HG03575 (cell line): ENCODE results near the gene KRTAP5-8.
"Not testable (repeated sequence)": the region's sequence is repeated elsewhere in the genome, so short reads cannot be mapped to it uniquely, and the experiment has no call there.

Experiments
- ATAC-seq: cut with Tn5 transposase; IDR thresholded peaks from one replicate; pipeline ENCODE4 v1.9.1; 2021; ENCODE audit not compliant: unreplicated experiment, insufficient number of reproducible peaks, low FRiP score; ENCODE audit errors: extremely low read depth

KRTAP5-8 gene

DNA sequence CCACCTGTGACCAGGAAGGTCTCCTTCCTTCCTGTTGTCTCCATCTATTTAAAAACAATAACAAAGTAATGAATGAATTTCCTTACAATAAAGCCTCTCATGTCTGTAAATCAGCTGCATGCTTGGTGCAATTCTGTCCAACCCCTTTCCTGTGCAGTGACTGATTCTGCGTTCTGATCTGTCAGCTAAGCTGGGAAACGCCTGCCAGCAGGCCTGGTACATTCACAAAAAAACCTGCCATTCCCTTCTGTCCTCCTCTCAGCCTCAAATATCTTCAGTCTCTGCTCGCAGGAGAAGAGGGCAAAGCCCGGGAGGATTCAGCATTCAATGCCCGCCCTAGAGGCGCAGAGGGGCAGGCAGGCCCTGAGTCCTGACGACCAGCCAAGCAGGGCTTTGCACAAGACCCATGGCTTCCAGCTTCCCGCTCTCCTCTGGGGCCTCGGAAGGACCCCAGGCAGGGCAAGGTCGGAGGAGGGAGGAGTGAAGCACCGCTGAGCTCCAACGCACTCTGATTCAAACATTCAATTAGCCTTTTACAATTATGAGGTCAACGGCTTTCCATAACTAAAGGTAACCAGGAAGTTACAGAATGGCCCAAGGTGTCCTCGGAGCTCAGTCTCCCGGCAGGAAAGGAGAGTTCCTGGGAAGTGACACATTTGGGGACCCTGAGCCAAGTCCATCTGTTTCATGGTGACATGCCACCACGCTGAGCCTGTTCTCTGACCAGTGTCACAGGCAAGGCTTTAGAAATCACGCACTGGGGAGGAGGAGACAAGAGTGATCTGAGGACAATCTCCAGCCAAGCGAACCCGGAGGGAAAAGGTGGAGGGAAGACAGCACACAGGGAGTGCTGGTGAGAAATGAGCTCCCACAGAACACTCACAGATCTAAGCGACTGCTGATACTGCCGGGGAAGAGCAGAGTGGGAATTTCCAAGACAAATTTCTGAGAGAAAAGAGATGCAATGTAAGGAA lies 29.1 kb downstream of the KRTAP5-8 start:
- ATAC-seq = not testable (repeated sequence)

DNA sequence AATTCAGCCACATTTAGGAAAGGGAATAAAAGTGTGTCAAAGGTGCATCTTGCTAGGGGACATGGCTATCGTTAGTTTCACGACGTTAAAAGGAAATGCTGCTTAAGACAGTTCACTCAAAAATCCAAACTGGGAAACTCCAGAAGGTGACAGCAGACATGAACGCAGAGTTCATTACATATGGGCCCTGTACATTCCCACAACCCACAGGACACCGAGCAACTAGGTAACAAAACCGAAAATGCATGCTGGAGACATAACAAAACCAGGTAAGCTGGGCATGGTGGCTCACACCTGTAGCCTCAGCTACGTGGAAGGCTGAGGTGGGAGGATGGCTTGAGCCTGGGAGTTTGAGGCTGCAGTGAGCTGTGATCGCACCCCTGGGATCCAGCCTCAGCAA lies 29.8 kb downstream of the KRTAP5-8 start:
- ATAC-seq = not testable (repeated sequence)

DNA sequence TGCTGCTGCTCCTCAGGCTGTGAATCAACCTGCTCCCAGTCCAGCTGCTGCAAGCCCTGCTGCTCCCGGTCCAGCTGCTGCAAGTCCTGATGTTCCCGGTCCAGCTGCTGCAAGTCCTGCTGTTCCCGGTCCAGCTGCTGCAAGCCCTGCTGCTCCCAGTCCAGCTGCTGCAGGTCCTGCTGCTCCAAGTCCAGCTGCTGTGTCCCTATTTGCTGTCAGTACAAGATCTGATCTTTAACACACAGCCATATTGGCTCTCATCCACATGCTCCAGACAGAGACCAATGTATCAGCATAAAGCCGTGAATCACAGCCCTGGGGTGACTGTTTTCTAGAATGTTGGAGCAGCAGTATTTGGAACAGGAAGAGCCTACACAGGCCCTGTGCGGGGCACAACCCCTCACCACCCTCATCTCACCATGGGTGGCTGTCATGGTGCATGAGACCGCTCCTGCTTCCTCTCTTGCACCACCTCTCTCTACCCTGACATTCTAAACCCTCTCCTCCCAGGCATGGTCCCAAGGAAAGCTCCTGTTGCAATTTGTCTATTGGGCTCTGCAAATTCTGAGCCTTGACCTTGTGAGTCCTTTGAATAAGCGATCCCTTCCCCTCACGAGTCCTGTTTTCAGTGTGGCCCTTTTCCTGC lies 31.0 kb downstream of the KRTAP5-8 start:
- ATAC-seq = no peak

DNA sequence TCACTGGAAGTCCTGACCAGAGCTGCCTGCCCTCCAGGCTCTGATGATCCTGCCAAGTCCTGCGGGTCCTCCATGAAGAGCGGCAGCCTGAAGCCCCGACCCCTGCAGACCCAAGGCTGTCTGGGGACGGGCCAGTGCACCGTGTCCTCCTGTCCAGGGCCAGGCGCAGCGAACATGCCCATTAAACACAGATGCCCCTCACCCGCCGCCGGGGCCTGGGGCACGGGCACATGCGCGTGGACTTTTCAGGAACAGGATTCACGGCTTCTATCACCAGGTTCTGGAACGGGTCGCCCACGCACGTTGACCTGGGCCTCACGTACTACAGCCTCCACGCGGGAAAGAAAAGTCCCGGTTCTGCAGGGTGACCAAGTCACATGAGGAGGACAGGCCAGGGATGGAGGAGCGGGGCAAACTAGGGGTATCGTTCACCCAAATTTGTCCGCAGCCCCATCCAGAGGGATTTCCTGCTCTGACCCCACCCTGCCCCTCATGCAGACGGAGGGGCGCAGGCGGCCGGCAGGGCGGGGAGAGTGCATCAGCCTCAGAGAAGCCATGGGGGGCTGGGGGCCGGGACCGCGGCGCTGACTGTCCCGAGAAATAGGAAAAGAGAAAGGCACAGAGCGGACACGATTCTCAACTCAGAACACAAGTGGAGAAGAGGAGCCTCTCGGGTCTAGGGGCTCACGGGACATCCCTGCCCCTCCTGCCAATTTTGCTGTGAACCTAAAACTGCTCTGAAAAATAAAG lies 33.5 kb downstream of the KRTAP5-8 start:
- ATAC-seq = not testable (repeated sequence)

DNA sequence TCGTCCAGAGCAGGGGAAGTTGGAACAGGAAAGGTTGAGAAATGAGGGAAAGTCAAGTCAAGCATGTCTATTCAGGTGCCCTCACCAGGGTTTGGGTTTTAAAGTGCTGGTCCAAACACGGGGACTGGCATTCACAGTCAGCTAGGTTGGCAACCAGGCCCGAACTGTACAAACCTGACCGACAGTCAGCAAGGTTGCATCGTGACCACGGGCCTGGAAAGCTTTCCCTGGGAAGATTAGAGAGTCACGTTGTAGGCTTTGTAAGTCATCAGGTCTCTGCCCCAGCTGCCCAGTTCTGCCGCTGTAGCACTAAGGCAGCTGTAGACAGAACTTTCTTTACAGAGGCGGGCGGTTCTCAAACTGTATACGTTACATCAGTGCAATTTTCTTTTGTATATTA lies 35.0 kb downstream of the KRTAP5-8 start:
- no peak for ATAC-seq

DNA sequence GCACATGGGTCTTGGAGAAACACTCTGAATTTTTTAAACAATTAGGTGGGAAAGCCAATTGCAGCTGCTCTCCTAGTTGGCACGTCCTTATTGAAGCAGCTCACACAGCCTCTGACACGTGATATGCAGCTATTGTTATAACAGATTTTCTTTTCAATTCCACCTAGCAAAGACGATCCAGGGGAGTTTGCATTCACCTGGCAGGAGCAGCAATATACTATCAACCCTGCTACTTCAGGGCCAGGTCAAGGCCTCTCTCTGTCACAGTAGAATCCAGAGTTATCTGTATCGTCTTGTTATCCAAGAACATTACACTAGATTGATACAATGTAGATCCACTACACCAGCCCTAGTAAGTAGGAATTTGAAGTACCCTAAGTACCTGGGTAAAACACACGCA lies 36.6 kb downstream of the KRTAP5-8 start:
- ATAC-seq = no peak

DNA sequence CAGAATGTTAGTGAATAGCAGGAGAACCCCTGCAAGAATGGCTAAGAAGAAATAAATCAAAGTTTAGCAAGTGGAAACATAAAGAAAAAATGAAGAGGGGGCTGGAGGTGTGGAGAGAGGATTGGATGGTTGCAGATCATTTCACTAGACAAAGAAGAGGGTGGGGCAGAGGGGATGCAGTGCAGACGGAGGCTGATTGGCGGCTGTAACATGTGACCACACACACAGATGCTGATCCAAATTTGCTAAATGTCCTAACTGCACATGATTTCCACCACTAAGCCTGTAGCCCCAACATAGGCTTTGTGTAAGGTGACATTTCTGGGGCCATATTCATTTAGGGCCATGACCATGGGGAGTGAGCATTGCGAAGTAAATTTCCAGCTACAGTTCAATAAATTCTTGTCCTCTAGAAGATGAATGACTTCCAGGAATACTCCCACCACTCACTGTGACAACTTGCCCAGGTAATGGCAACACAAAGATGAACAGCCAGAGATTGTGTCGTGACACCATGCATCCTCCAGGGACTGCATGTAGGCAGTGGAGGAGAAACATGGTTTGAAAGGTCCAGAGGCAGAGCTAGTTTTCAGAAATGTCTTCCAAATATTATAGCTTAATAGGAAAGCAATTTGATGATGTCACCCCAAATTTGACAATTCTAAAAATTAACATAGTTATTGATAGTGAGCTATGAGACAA lies 38.0 kb downstream of the KRTAP5-8 start:
- ATAC-seq = no peak

DNA sequence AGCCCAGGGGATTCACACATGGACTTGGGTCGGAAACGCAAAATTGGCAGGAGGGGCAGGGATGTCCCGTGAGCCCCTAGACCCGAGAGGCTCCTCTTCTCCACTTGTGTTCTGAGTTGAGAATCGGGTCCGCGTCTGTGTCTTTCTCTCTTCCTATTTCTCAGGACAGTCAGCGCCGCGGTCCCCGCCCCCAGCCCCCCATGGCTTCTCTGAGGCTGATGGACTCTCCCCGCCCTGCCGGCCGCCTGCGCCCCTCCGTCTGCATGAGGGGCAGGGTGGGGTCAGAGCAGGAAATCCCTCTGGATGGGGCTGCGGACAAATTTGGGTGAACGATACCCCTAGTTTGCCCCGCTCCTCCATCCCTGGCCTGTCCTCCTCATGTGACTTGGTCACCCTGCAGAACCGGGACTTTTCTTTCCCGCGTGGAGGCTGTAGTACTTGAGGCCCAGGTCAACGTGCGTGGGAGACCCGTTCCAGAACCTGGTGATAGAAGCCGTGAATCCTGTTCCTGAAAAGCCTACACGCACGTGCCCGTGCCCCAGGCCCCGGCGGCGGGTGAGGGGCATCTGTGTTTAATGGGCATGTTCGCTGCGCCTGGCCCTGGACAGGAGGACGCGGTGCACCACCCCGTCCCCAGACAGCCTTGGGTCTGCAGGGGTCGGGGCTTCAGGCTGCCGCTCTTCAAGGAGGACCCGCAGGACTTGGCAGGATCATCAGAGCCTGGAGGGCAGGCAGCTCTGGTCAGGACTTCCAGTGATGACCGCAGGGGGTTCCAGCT lies 39.1 kb downstream of the KRTAP5-8 start:
- not testable (repeated sequence) for ATAC-seq

DNA sequence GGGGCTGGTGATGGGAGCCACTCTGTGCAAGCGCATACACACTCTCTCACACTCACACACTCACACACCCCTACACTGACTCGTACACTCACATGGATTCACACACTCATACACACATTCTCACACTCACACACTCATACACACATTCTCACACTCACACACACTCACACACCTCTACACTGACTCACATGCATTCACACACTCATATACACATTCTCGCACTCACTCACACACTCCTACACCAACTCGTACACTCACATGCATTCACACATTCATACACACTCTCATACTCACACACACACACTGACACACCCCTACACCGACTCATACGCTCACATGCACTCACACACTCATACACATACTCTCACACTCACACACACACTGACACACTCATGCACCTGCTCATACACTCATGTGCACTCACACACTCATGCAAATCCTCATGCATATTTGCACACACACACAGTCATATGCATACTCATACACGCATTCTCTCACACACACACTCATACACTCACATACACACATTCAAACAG lies 39.7 kb downstream of the KRTAP5-8 start:
- ATAC-seq = no peak

DNA sequence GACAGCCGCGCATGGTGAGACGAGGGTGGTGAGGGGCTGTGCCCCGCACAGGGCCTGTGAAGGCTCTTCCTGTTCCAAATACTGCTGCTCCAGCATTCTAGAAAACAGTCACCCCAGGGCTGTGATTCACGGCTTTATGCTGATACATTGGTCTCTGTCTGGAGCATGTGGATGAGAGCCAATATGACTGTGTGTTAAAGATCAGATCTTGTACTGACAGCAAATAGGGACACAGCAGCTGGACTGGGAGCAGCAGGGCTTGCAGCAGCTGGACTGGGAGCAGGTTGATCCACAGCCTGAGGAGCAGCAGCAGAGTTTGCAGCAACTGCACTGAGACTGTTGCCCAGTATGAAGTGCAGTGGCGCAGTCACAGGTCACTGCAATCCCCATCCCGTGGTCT lies 41.7 kb downstream of the KRTAP5-8 start:
- not testable (repeated sequence) for ATAC-seq

DNA sequence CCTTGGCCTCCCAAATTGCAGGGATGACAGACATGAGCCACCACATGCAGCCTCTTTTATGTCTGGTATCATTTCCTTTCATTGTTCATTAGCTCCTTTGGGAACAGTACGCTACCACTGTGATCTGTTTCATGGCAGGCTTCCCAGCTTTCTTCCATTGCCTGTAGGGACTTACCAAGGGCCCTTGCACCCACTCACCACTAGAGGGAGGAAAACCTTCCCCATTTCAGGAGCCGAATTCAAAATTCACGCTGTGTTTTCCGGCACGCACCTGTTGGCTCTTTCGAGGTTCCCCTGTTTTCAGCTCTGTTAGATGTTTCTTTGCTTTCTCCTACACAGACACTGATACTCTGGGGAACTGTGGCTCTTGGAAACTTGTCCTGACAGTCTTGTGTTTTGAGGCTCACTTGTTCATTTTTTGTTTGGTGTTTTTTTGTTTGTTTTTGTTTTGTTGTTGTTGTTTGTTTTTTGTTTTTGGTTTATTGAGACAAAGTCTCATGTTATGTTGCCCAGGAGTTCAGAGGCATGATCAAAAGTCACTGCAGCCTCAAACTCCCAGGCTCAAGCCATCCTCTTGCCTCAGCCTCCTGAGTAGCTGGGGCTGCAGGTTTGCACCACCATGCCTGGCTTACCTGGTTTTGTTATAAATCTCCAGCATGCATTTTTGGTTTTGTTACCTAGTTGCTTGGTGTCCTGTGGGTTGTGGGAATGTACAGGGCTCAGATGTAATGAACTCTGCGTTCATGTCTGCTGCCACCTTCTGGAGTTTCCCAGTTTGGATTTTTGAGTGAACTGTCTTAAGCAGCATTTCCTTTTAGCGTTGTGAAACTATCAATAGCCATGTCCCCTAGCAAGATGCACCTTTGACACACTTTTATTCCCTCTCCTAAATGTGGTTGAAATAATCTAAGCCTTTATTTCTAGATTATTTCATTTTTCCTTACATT lies 42.5 kb downstream of the KRTAP5-8 start:
- no peak for ATAC-seq

DNA sequence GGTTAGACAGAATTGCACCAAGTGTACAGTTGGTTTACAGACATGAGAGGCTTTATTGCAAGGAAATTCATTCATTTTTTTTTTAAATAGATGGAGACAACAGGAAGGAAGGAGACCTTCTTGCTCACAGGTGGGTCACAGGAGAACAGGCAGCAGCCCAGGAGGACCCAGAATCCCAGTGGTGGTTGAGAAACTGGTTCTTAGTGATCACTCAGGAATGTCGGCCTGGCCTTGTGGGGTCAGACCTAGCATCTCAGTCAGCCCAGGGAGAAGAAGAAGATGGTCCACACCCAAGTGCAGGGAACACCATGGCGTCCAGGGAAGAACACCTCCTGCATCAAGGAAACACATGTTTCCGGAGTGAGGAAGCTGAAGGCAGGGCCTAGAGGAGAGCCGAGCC lies 44.0 kb downstream of the KRTAP5-8 start:
- no peak for ATAC-seq

DNA sequence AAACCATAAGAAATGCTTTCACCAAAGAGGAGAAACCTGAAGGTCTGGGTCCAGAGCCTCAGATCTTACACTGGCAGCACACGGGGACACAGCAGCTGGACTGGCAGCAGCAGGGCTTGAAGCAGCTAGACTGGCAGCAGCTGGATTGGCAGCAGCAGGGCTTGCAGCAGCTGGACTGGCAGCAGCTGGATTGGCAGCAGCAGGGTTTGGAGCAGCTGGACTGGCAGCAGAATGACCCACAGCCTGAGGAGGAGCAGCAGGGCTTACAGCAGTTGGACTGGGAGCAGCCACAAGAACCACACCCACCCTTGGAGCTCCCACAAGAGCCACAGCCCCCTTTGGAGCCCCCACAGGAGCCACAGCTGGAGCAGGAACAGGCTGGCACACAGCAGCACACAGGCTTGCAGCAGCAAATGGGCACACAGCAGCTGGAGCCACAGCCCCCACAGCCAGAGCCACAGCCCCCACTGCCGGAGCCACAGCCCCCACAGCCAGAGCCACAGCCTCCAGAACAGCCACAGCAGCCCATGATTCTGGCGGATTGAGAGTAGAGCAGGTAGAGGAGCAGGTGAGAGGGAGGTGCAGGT lies 44.6 kb downstream of the KRTAP5-8 start, which contains the start of gene KRTAP5-11:
Gene KRTAP5-11, minus strand, starts transcription at position 567 of the 587 bp plus-strand sequence. Its CDS starts 38 bp downstream, at position 529.
- ATAC-seq = no peak

DNA sequence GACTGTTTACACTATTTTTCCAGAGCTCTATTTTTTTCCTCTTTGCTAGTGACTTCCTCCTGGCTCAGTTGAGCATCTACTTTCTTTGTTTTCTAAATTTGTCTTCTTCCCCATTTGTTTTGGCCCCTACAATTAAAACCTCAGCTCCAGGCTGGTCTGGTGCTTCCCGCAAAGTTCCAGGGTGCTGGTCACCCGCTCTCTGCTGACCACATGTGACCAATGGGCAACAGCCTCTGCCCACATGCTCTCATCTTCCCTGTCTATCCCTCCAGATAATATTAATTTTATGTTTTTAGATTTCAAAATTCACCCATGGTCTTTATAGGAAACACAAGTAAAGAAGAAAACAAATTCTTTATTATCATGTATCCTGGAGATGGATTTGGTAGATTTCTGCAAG lies 45.1 kb downstream of the KRTAP5-8 start:
- not testable (repeated sequence) for ATAC-seq

DNA sequence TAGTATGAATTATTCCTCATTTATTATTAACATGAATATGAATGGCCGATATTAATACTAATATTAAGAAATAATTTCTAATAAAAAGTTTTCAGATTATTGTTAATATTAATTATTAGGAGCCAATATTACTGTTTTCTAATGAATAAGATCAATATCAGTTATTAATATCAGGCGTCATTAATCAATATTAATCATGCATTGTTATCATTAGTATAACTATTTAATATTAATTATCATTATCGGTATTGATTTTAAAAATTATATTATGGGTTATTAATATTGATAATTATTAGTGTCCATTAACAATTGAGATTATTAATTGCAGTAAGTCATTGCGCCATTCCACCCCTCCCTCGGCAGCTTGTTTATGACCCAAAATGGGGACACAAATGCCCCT lies 47.8 kb downstream of the KRTAP5-8 start:
- not testable (repeated sequence) for ATAC-seq

DNA sequence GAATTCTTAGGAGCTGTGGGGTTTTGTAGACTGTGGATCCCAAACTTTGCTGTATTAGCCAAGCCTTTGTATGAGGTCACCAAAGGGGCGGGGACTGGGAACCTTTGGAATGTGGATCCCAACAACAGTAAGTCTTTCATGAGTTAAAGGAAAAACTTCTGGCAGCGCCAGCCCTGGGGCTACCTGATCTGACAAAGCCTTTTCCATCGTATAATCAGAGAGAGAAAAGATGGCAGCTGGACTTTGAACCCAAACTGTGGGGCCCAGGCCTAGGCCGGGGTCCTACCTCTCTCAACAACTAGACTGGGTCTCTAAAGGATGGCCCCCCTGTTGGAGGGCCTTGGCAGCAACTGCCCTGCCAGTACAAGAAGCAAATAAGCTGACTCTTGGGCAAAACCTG lies 50.5 kb downstream of the KRTAP5-8 start:
- not testable (repeated sequence) for ATAC-seq
